ENCODE results near the gene ZBTB48. TPM values are rescaled to one million over a fixed set of nuclear protein-coding genes. Genes with fewer than 3 reads are reported as not detected.
A peak's percentile ranks its signal among the peaks of the same experiment; 100 is the strongest.

The ZBTB48 gene
- polyA plus RNA-seq, 1 of the 3 experiments (the other 2 are of a cell fraction) = 31.2 TPM

GRCh38 chr1:6601049-6601922, 21.5 kb downstream of the ZBTB48 start (continued):
- TF ChIP-seq RXRA (IDR thresholded peaks at IDR 0.05; ENCODE audit: borderline replicate concordance, low read depth) (no peak; the same call in 1 of the 2 replicates), EP300 (IDR thresholded peaks at IDR 0.05; ENCODE audit: borderline replicate concordance in 1 of 2, low read depth in 1 of 2, low read length in 1 of 2) (peak in 1 of 2 experiments; percentile 12; a peak in 1 of 4 replicates), USF1 (IDR thresholded peaks at IDR 0.05; ENCODE audit: borderline replicate concordance, low read depth) (peak; percentile 82), RAD21 (IDR thresholded peaks at IDR 0.05; ENCODE audit: low read length) (no peak), REST (IDR thresholded peaks at IDR 0.05; ENCODE audit: low read depth, low read length) (no peak), EZH2phosphoT487 (IDR thresholded peaks at IDR 0.05; ENCODE audit: borderline replicate concordance, low read depth) (no peak), FOSL2 (IDR thresholded peaks at IDR 0.05; ENCODE audit: borderline replicate concordance, low read depth) (peak; percentile 64; the same call in 1 of the 2 replicates)

- H3K27me3 ChIP-seq (ENCODE audit: insufficient read depth) = no peaks in the 10 kb centered on the region
- peaks cover 10 to 26% of the 10 kb centered on the region in 2 experiments; a peak in 2 of 4 replicates for H3K4me1 ChIP-seq (ENCODE audit: control insufficient read depth in 1 of 2, insufficient read depth in 2 of 2, low read depth in 1 of 2, low read length in 1 of 2)
- ChIA-PET CTCF (interaction anchor here (0.6 to 4.0 kb wide), 13 partner anchors 10 to 355 kb away, joined by 3 to 19 read pairs (median 3); partner anchors contain the start of genes NOL9, PHF13 and TAS1R1), POLR2A (interaction anchor here (0.6 to 1.5 kb wide), 4 partner anchors 22 to 547 kb away, joined by 3 to 6 read pairs (median 4); partner anchors contain the start of genes NOL9, TAS1R1 and ZBTB48)
- peak overlapping the region; percentile 97 for H3K4me2 ChIP-seq
- peak overlapping the region; percentile 54 to 70; a peak in 3 of 4 replicates for H3K27ac ChIP-seq (ENCODE audit: low read depth in 2 of 2, low read length in 1 of 2)
- H3F3A ChIP-seq (replicated peaks; ENCODE audit: insufficient read depth) = peaks cover 14% of the 10 kb centered on the region
- no peaks in the 10 kb centered on the region for H3K9me2 ChIP-seq
- 0% methylated on average over 1 of the region's 103 CpGs for WGBS (ENCODE audit: low lambda C conversion rate)
- no peak for TF ChIP-seq MEF2A (IDR thresholded peaks at IDR 0.05; ENCODE audit: borderline replicate concordance, low read depth)
- no peak for TF ChIP-seq EZH2phosphoT487 (IDR thresholded peaks at IDR 0.05; ENCODE audit: borderline replicate concordance, low read depth)
- peak; percentile 65 for TF ChIP-seq MXI1 (IDR thresholded peaks at IDR 0.05; ENCODE audit: low read depth, low read length)
- TF ChIP-seq FOXJ3 (CRISPR knock-in tag; IDR thresholded peaks at IDR 0.05) = no peak
- peak; percentile 23 for TF ChIP-seq CHD2 (IDR thresholded peaks at IDR 0.05; ENCODE audit: low read length, partially characterized antibody)
- no peak for TF ChIP-seq GABPA (IDR thresholded peaks at IDR 0.05; ENCODE audit: low read depth)
- H3K9me3 ChIP-seq = no peaks in the 10 kb centered on the region
- H4K20me1 ChIP-seq (ENCODE audit: insufficient read depth) = peaks cover 15% of the 10 kb centered on the region; the same call in 1 of the 2 replicates
- peak overlapping the region; percentile 73 to 76 for H3K4me3 ChIP-seq (ENCODE audit: low read depth in 2 of 2, low read length in 1 of 2)
- peak; percentile 67 for DNase-seq
- peaks cover 46% of the 10 kb centered on the region for H3K79me2 ChIP-seq (ENCODE audit: insufficient read depth)
- peaks cover 0 to 12% of the 10 kb centered on the region in 2 experiments for H3K36me3 ChIP-seq (replicated peaks in 1 of 2; ENCODE audit: control insufficient read depth in 1 of 2, insufficient read depth in 2 of 2, low read length in 1 of 2)
- 0 out of 2 replicates have a peak overlapping the region, but pooled peaks have one; percentile 41 for H2AFZ ChIP-seq (ENCODE audit: low read depth)
- H3K9ac ChIP-seq = peak overlapping the region; percentile 80
These were observed 22.3 kb downstream of the ZBTB48 start for GRCh38 chr1:6601923-6602668.

Data from SK-N-SH (cell line).